CD4-positive, alpha-beta T cell (primary cell): Measurements from ENCODE around the gene RFC2. TPM values are rescaled to one million over a fixed set of nuclear protein-coding genes. Genes with fewer than 3 reads are reported as not detected.

Experiments used
- ATAC-seq: fragments of 200-7000 bp; cut with Tn5 transposase; one replicate; pipeline ENCODE4 v1.10.0; 2022; ENCODE audit warnings: mild to moderate bottlenecking; ENCODE audit not compliant: poor library complexity
- CTCF ChIA-PET: fragments of 350-600 bp; sonication (Branson Sonifier 250); formaldehyde crosslinking; loops from one replicate; lab custom pipeline; 2021; ENCODE audit warnings: antibody characterized with exemption, inconsistent platforms; lab: Charles Lee
- POLR2A ChIA-PET: fragments of 350-600 bp; sonication (Branson Sonifier 250); formaldehyde crosslinking; loops from one replicate; lab custom pipeline; 2021; ENCODE audit warnings: antibody characterized with exemption, inconsistent platforms; lab: Charles Lee
- DNase-seq, 14 experiments: peaks; one replicate each; pipeline ENCODE4 v3.0.0-alpha.2; 2013 to 2020; ENCODE audit warnings: mixed read lengths in 2 of 14
- H3K27ac ChIP-seq, 2 donors: one replicate each; pipeline versions ENCODE4 v1.5.1 to v1.7.0; 2013; ENCODE audit warnings: low read length in 2 of 2, low read depth in 1 of 2, mild to moderate bottlenecking in 1 of 2
- H3K27me3 ChIP-seq, 2 experiments: 1 replicate in 1 of 2; 2 replicates in 1 of 2; pipeline versions ENCODE4 v1.6.1 to v1.7.0; 2013; ENCODE audit warnings: low read length in 2 of 2, control low read depth in 1 of 2, mild to moderate bottlenecking in 1 of 2, moderate library complexity in 1 of 2; ENCODE audit not compliant: insufficient read depth in 2 of 2, control insufficient read depth in 1 of 2
- H3K36me3 ChIP-seq: one replicate; pipeline ENCODE4 v1.6.1; 2013; ENCODE audit warnings: low read length, control low read depth; ENCODE audit not compliant: insufficient read depth
- H3K4me1 ChIP-seq: one replicate; pipeline ENCODE4 v1.6.1; 2013; ENCODE audit warnings: low read length, control low read depth; ENCODE audit not compliant: insufficient read depth
- H3K4me3 ChIP-seq: one replicate; pipeline ENCODE4 v1.5.1; 2013; ENCODE audit warnings: mild to moderate bottlenecking, low read length, moderate library complexity
- H3K9me3 ChIP-seq, 2 experiments: 1 replicate in 1 of 2; 2 replicates in 1 of 2; pipeline versions ENCODE4 v1.6.1 to v1.7.0; 2013; ENCODE audit warnings: low read length in 2 of 2, mild to moderate bottlenecking in 2 of 2, control low read depth in 1 of 2, moderate library complexity in 1 of 2; ENCODE audit not compliant: control insufficient read depth in 1 of 2, insufficient read depth in 1 of 2
- H3K27ac Mint-ChIP-seq: one replicate; pipeline ENCODE4 v1.8.0; 2020; ENCODE audit warnings: mixed read lengths
- H3K27me3 Mint-ChIP-seq: one replicate; pipeline ENCODE4 v1.8.0; 2021; ENCODE audit warnings: mixed read lengths
- H3K36me3 Mint-ChIP-seq: one replicate; pipeline ENCODE4 v1.8.0; 2021; ENCODE audit warnings: low read depth, mixed read lengths
- H3K4me1 Mint-ChIP-seq: one replicate; pipeline ENCODE4 v1.8.0; 2021; ENCODE audit warnings: low read depth, mixed read lengths
- H3K4me3 Mint-ChIP-seq: one replicate; pipeline ENCODE4 v1.8.0; 2020; ENCODE audit warnings: mild to moderate bottlenecking, mixed read lengths
- H3K9me3 Mint-ChIP-seq: one replicate; pipeline ENCODE4 v1.8.0; 2020; ENCODE audit warnings: mixed read lengths
- intact Hi-C, 2 experiments: fragments of 100-400 bp; cut with DNase I in 1 of 2; cut with micrococcal nuclease in 1 of 2; formaldehyde crosslinking; loops; one replicate each; pipeline versions ENCODE4 v1.15.1 to v1.9.0; 2023 to 2025; cut with DNase I, micrococcal nuclease
- total RNA-seq, 174 experiments: library from RNA in 2 of 174; stranded (reverse) in 2 of 174; gene quantifications; one replicate each; pipeline ENCODE4 v1.2.3 and lab custom pipeline; 2021 to 2026
- TF ChIP-seq, protein P1 (sequence below): fragments of 200-600 bp; IDR thresholded peaks from one replicate; pipeline ENCODE4 v1.8.0; 2022; ENCODE audit warnings: antibody characterized with exemption, mild to moderate bottlenecking

RFC2 gene
- total RNA-seq, 2 experiments from 2014 or later, result 8.5 to 9.6 TPM

DNA sequence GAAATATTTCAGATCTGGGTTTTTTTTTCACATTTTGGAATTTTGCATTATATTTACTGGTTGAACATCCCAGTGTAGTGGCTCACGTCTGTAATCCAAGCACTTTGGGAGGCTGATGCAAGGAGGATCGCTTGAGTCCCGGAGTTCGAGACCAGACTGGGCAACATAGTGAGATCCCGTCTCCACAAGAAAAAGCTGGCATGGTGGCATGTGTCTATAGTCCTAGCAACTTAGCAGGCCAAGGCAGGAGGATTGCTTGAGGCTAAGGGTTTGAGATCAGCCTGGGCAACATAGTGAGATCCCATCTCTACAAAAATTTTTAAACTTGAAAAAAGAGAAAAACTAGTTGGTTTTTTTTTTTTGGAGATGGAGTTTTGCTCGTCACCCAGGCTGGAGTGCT is 6.0 kb downstream of the RFC2 start:
- ChIA-PET POLR2A (no interaction called here), CTCF (interaction anchor here (0.7 kb wide), 1 partner anchor 25 kb away, joined by 3 read pairs; no protein-coding TSS in a partner anchor)
- no peak overlapping the region for H3K4me3 ChIP-seq
- H3K9me3 Mint-ChIP-seq, result no peaks in the 10 kb centered on the region
- H3K27me3 ChIP-seq, result no peaks in the 10 kb centered on the region
- intact Hi-C loops, result no loop called here
- peaks cover 60% of the 10 kb centered on the region for H3K36me3 Mint-ChIP-seq
- peaks cover 7% of the 10 kb centered on the region for H3K4me1 ChIP-seq
- DNase-seq, result no peak
- H3K36me3 ChIP-seq, result peaks cover 62% of the 10 kb centered on the region
- TF ChIP-seq, protein P1, sequence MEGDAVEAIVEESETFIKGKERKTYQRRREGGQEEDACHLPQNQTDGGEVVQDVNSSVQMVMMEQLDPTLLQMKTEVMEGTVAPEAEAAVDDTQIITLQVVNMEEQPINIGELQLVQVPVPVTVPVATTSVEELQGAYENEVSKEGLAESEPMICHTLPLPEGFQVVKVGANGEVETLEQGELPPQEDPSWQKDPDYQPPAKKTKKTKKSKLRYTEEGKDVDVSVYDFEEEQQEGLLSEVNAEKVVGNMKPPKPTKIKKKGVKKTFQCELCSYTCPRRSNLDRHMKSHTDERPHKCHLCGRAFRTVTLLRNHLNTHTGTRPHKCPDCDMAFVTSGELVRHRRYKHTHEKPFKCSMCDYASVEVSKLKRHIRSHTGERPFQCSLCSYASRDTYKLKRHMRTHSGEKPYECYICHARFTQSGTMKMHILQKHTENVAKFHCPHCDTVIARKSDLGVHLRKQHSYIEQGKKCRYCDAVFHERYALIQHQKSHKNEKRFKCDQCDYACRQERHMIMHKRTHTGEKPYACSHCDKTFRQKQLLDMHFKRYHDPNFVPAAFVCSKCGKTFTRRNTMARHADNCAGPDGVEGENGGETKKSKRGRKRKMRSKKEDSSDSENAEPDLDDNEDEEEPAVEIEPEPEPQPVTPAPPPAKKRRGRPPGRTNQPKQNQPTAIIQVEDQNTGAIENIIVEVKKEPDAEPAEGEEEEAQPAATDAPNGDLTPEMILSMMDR, result no peak
- no peak overlapping the region for H3K4me3 Mint-ChIP-seq
- ATAC-seq, result no peak
- no peaks in the 10 kb centered on the region for H3K9me3 ChIP-seq
- H3K27ac ChIP-seq, result no peak overlapping the region
- H3K27ac Mint-ChIP-seq, result no peak overlapping the region
- H3K27me3 Mint-ChIP-seq, result no peaks in the 10 kb centered on the region
- peaks cover 4% of the 10 kb centered on the region for H3K4me1 Mint-ChIP-seq

DNA sequence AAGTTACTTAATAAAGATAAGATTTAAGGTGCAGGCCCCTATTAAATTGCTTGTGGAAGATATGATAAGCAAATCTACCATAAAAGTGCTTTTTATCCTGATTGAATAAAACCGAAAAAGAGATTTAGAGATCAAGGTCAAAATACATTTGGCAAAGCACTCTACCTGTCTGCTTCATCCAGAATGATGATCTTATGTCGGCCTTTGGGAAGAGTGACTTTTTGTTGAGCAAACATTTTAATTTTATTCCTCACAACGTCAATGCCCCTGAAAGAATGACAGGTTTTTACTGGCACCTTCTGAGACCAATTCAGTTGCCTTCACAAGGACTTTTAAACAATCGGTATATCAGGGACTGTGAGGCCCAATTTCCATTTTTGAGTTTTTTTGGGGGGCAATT is 7.7 kb downstream of the RFC2 start:
- H3K4me1 Mint-ChIP-seq, result no peaks in the 10 kb centered on the region
- ChIA-PET POLR2A (no interaction called here), CTCF (no interaction called here)
- DNase-seq (no peak), ATAC-seq (no peak)
- intact Hi-C loops, result no loop called here
- H3K27ac ChIP-seq, result no peak overlapping the region
- peaks cover 78% of the 10 kb centered on the region for H3K36me3 ChIP-seq
- H3K27ac Mint-ChIP-seq, result no peak overlapping the region
- peaks cover 71% of the 10 kb centered on the region for H3K36me3 Mint-ChIP-seq
- no peak overlapping the region for H3K4me3 ChIP-seq
- TF ChIP-seq, protein P1, result no peak
- no peaks in the 10 kb centered on the region for H3K9me3 Mint-ChIP-seq
- no peaks in the 10 kb centered on the region for H3K27me3 ChIP-seq
- no peaks in the 10 kb centered on the region for H3K27me3 Mint-ChIP-seq
- no peaks in the 10 kb centered on the region for H3K9me3 ChIP-seq
- H3K4me3 Mint-ChIP-seq, result no peak overlapping the region
- H3K4me1 ChIP-seq, result no peaks in the 10 kb centered on the region

DNA sequence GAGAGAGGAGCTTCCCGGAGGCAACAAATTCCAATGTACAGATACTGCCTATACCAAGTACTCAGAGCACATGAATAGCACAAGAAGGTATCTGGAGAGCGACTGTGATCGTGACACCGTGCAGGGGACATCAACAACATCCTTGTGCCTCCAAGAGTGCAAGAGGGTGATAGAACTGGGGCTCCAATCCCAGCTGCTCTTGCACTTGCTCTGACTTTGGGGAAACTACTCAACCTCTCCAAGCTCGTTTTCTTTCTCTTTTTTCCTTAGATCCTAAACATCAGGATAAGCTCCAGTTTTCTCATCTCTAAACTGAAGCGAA is 12.1 kb downstream of the RFC2 start:
- intact Hi-C loops, result no loop called here
- Histone ChIP-seq H3K27me3 (no peaks in the 10 kb centered on the region), H3K36me3 (peaks cover 77% of the 10 kb centered on the region), H3K27ac (no peak overlapping the region), H3K9me3 (no peaks in the 10 kb centered on the region), H3K4me3 (no peak overlapping the region), H3K4me1 (no peaks in the 10 kb centered on the region)
- DNase-seq (no peak), ATAC-seq (no peak)
- TF ChIP-seq, protein P1, result no peak
- Mint-ChIP-seq H3K4me3 (no peak overlapping the region), H3K4me1 (no peaks in the 10 kb centered on the region), H3K9me3 (no peaks in the 10 kb centered on the region), H3K27ac (no peak overlapping the region), H3K27me3 (no peaks in the 10 kb centered on the region), H3K36me3 (peaks cover 60% of the 10 kb centered on the region)
- ChIA-PET CTCF (no interaction called here), POLR2A (no interaction called here)
